Neural crest cell (in vitro differentiated cells): Measurements from ENCODE around the gene CD2. TPM values are rescaled to one million over a fixed set of nuclear protein-coding genes. Genes with fewer than 3 reads are reported as not detected.
"Not testable (repeated sequence)": the region's sequence is repeated elsewhere in the genome, so short reads cannot be mapped to it uniquely, and the experiment has no call there.

Experiments
- DNase-seq: peaks from one replicate; pipeline ENCODE4 v3.0.0; 2021; ENCODE audit warnings: low read depth, mixed read lengths, low spot score
- H3K27ac Mint-ChIP-seq: one replicate; pipeline ENCODE4 v1.8.0; 2021; ENCODE audit warnings: mild to moderate bottlenecking, mixed read lengths; ENCODE audit not compliant: unreplicated experiment
- H3K27me3 Mint-ChIP-seq: 2 replicates; pipeline ENCODE4 v1.8.0; 2021; ENCODE audit warnings: low read depth, mild to moderate bottlenecking, mixed read lengths
- H3K36me3 Mint-ChIP-seq: 2 replicates; pipeline ENCODE4 v1.8.0; 2021; ENCODE audit warnings: low read depth, mild to moderate bottlenecking, mixed read lengths
- H3K4me1 Mint-ChIP-seq: 2 replicates; pipeline ENCODE4 v1.8.0; 2021; ENCODE audit warnings: mixed read lengths
- H3K4me3 Mint-ChIP-seq: one replicate; pipeline ENCODE4 v1.8.0; 2021; ENCODE audit warnings: mild to moderate bottlenecking, mixed read lengths
- H3K9me3 Mint-ChIP-seq: 2 replicates; pipeline ENCODE4 v1.8.0; 2021; ENCODE audit warnings: mixed read lengths
- CTCF ChIP-seq: fragments of 200-600 bp; sonication (generic); conservative IDR thresholded peaks from 2 replicates; pipeline ENCODE4 v1.5.0; 2021; ENCODE audit warnings: antibody characterized with exemption, mild to moderate bottlenecking
- total RNA-seq: library from RNA; stranded (reverse); gene quantifications from 2 replicates; pipeline ENCODE4 v1.2.1, GENCODE V29; 2021

CD2 gene
- total RNA-seq, 1 donor from 2014 or later = not detected

GRCh38 chr1:116748272-116748671, 6.0 kb upstream of the CD2 start:
- Mint-ChIP-seq H3K36me3 (peaks cover 8% of the 10 kb centered on the region), H3K4me1 (no peaks in the 10 kb centered on the region), H3K27ac (no peak overlapping the region), H3K27me3 (no peaks in the 10 kb centered on the region), H3K9me3 (peaks cover 32% of the 10 kb centered on the region), H3K4me3 (no peak overlapping the region)
- no peak for DNase-seq
- no peak for TF ChIP-seq CTCF

- no peak for DNase-seq
- Mint-ChIP-seq H3K27me3 (no peaks in the 10 kb centered on the region), H3K4me3 (no peak overlapping the region), H3K9me3 (peaks cover 18% of the 10 kb centered on the region), H3K36me3 (peaks cover 6% of the 10 kb centered on the region), H3K27ac (no peak overlapping the region), H3K4me1 (no peaks in the 10 kb centered on the region)
- TF ChIP-seq CTCF = no peak
These were observed 3.1 kb upstream of the CD2 start for GRCh38 chr1:116751146-116751545.

- Mint-ChIP-seq H3K27ac (no peak overlapping the region), H3K4me1 (no peaks in the 10 kb centered on the region), H3K36me3 (peaks cover 6% of the 10 kb centered on the region), H3K27me3 (no peaks in the 10 kb centered on the region), H3K9me3 (peaks cover 16% of the 10 kb centered on the region), H3K4me3 (no peak overlapping the region)
- no peak for DNase-seq
- TF ChIP-seq CTCF = no peak
These were observed 2.6 kb upstream of the CD2 start for GRCh38 chr1:116751621-116752020.

- no peak overlapping the region for H3K27ac Mint-ChIP-seq
- peaks cover 6% of the 10 kb centered on the region for H3K9me3 Mint-ChIP-seq
- H3K36me3 Mint-ChIP-seq = peaks cover 3% of the 10 kb centered on the region
- no peak for DNase-seq
- H3K4me3 Mint-ChIP-seq = no peak overlapping the region
- no peaks in the 10 kb centered on the region for H3K27me3 Mint-ChIP-seq
- no peak for TF ChIP-seq CTCF
- no peaks in the 10 kb centered on the region for H3K4me1 Mint-ChIP-seq
These were observed 918 bp upstream of the CD2 start for GRCh38 chr1:116753312-116753711.

GRCh38 chr1:116755066-116755465, 836 bp downstream of the CD2 start:
- no peak overlapping the region for H3K4me3 Mint-ChIP-seq
- H3K4me1 Mint-ChIP-seq = no peaks in the 10 kb centered on the region
- H3K27me3 Mint-ChIP-seq = no peaks in the 10 kb centered on the region
- DNase-seq = no peak
- no peaks in the 10 kb centered on the region for H3K36me3 Mint-ChIP-seq
- no peaks in the 10 kb centered on the region for H3K9me3 Mint-ChIP-seq
- TF ChIP-seq CTCF = no peak
- no peak overlapping the region for H3K27ac Mint-ChIP-seq

- DNase-seq = no peak
- no peak for TF ChIP-seq CTCF
- Mint-ChIP-seq H3K36me3 (no peaks in the 10 kb centered on the region), H3K27me3 (no peaks in the 10 kb centered on the region), H3K9me3 (no peaks in the 10 kb centered on the region), H3K4me1 (no peaks in the 10 kb centered on the region), H3K27ac (no peak overlapping the region), H3K4me3 (no peak overlapping the region)
These were observed 1.5 kb downstream of the CD2 start for GRCh38 chr1:116755681-116756080.

- H3K4me1 Mint-ChIP-seq, H3K4me3 Mint-ChIP-seq, DNase-seq, H3K27ac Mint-ChIP-seq, H3K27me3 Mint-ChIP-seq, H3K9me3 Mint-ChIP-seq, H3K36me3 Mint-ChIP-seq: not testable (repeated sequence)
These were observed 1.9 kb downstream of the CD2 start for GRCh38 chr1:116756092-116756491.

GRCh38 chr1:116758456-116758815, 4.2 kb downstream of the CD2 start:
- DNase-seq, H3K4me3 Mint-ChIP-seq, H3K9me3 Mint-ChIP-seq, H3K36me3 Mint-ChIP-seq, H3K27me3 Mint-ChIP-seq, H3K27ac Mint-ChIP-seq: not testable (repeated sequence)
- peaks cover 14% of the 10 kb centered on the region for H3K4me1 Mint-ChIP-seq
